Measurements from ENCODE around the gene RBM33.

The RBM33 gene

GRCh38 chr7:155802291-155802690 is 157.8 kb downstream of the RBM33 start:
- Histone ChIP-seq H3K9ac (ENCODE audit: low read depth in 1 of 2, low read length in 2 of 2) (no peak overlapping the region), H3K27me3 (ENCODE audit: control insufficient read depth in 2 of 2, insufficient read depth in 2 of 2, low read length in 2 of 2) (peaks cover 2 to 8% of the 10 kb centered on the region in 2 donors), H3K4me3 (ENCODE audit: low read length in 2 of 2) (no peak overlapping the region), H3K36me3 (ENCODE audit: control insufficient read depth in 2 of 2, insufficient read depth in 2 of 2, low read length in 2 of 2) (no peaks in the 10 kb centered on the region), H3K9me3 (ENCODE audit: control insufficient read depth in 2 of 2, low read length in 2 of 2) (no peaks in the 10 kb centered on the region), H3K4me1 (ENCODE audit: control insufficient read depth in 2 of 2, insufficient read depth in 2 of 2, low read length in 2 of 2) (peaks cover 9 to 11% of the 10 kb centered on the region in 2 donors), H3K27ac (ENCODE audit: low read depth in 2 of 2, low read length in 2 of 2) (no peak overlapping the region)

- Histone ChIP-seq H3K36me3 (ENCODE audit: control insufficient read depth in 2 of 2, insufficient read depth in 2 of 2, low read length in 2 of 2) (no peaks in the 10 kb centered on the region), H3K9me3 (ENCODE audit: control insufficient read depth in 2 of 2, low read length in 2 of 2) (no peaks in the 10 kb centered on the region), H3K4me1 (ENCODE audit: control insufficient read depth in 2 of 2, insufficient read depth in 2 of 2, low read length in 2 of 2) (peaks cover 14 to 16% of the 10 kb centered on the region in 2 donors), H3K9ac (ENCODE audit: low read depth in 1 of 2, low read length in 2 of 2) (no peak overlapping the region), H3K27ac (ENCODE audit: low read depth in 2 of 2, low read length in 2 of 2) (no peak overlapping the region), H3K4me3 (ENCODE audit: low read length in 2 of 2) (no peak overlapping the region), H3K27me3 (ENCODE audit: control insufficient read depth in 2 of 2, insufficient read depth in 2 of 2, low read length in 2 of 2) (peaks cover under 1 to 10% of the 10 kb centered on the region in 2 donors)
These were observed 158.5 kb downstream of the RBM33 start for GRCh38 chr7:155802906-155803417.

GRCh38 chr7:155803418-155804376 is 159.2 kb downstream of the RBM33 start:
- H3K9ac ChIP-seq (ENCODE audit: low read depth in 1 of 2, low read length in 2 of 2), result peak overlapping the region in 1 of 2 donors; percentile 58
- peak overlapping the region; percentile 62 to 64 for H3K4me3 ChIP-seq (ENCODE audit: low read length in 2 of 2)
- no peaks in the 10 kb centered on the region for H3K36me3 ChIP-seq (ENCODE audit: control insufficient read depth in 2 of 2, insufficient read depth in 2 of 2, low read length in 2 of 2)
- H3K27me3 ChIP-seq (ENCODE audit: control insufficient read depth in 2 of 2, insufficient read depth in 2 of 2, low read length in 2 of 2), result peaks cover 0 to 10% of the 10 kb centered on the region in 2 donors
- peak overlapping the region; percentile 67 to 77 for H3K27ac ChIP-seq (ENCODE audit: low read depth in 2 of 2, low read length in 2 of 2)
- H3K9me3 ChIP-seq (ENCODE audit: control insufficient read depth in 2 of 2, low read length in 2 of 2), result no peaks in the 10 kb centered on the region
- H3K4me1 ChIP-seq (ENCODE audit: control insufficient read depth in 2 of 2, insufficient read depth in 2 of 2, low read length in 2 of 2), result peaks cover 14 to 16% of the 10 kb centered on the region in 2 donors

GRCh38 chr7:155804431-155804831 is 160.0 kb downstream of the RBM33 start:
- no peaks in the 10 kb centered on the region for H3K9me3 ChIP-seq (ENCODE audit: control insufficient read depth in 2 of 2, low read length in 2 of 2)
- no peak overlapping the region for H3K9ac ChIP-seq (ENCODE audit: low read depth in 1 of 2, low read length in 2 of 2)
- H3K36me3 ChIP-seq (ENCODE audit: control insufficient read depth in 2 of 2, insufficient read depth in 2 of 2, low read length in 2 of 2), result no peaks in the 10 kb centered on the region
- peaks cover 15 to 16% of the 10 kb centered on the region in 2 donors for H3K4me1 ChIP-seq (ENCODE audit: control insufficient read depth in 2 of 2, insufficient read depth in 2 of 2, low read length in 2 of 2)
- H3K4me3 ChIP-seq (ENCODE audit: low read length in 2 of 2), result no peak overlapping the region
- H3K27ac ChIP-seq (ENCODE audit: low read depth in 2 of 2, low read length in 2 of 2), result peak overlapping the region; percentile 67 to 77
- H3K27me3 ChIP-seq (ENCODE audit: control insufficient read depth in 2 of 2, insufficient read depth in 2 of 2, low read length in 2 of 2), result peaks cover 0 to 10% of the 10 kb centered on the region in 2 donors

GRCh38 chr7:155804897-155805825 is 160.7 kb downstream of the RBM33 start:
- H3K27ac ChIP-seq (ENCODE audit: low read depth in 2 of 2, low read length in 2 of 2), result no peak overlapping the region

GRCh38 chr7:155805826-155806095 is 161.3 kb downstream of the RBM33 start:
- Histone ChIP-seq H3K27me3 (ENCODE audit: control insufficient read depth in 2 of 2, insufficient read depth in 2 of 2, low read length in 2 of 2) (peaks cover 7 to 15% of the 10 kb centered on the region in 2 donors), H3K4me3 (ENCODE audit: low read length in 2 of 2) (no peak overlapping the region), H3K36me3 (ENCODE audit: control insufficient read depth in 2 of 2, insufficient read depth in 2 of 2, low read length in 2 of 2) (no peaks in the 10 kb centered on the region), H3K9ac (ENCODE audit: low read depth in 1 of 2, low read length in 2 of 2) (no peak overlapping the region), H3K9me3 (ENCODE audit: control insufficient read depth in 2 of 2, low read length in 2 of 2) (no peaks in the 10 kb centered on the region), H3K27ac (ENCODE audit: low read depth in 2 of 2, low read length in 2 of 2) (no peak overlapping the region), H3K4me1 (ENCODE audit: control insufficient read depth in 2 of 2, insufficient read depth in 2 of 2, low read length in 2 of 2) (peaks cover 24 to 26% of the 10 kb centered on the region in 2 donors)

More at GRCh38 chr7:155804897-155805825, 160.7 kb downstream of the RBM33 start:
- Histone ChIP-seq H3K27me3 (ENCODE audit: control insufficient read depth in 2 of 2, insufficient read depth in 2 of 2, low read length in 2 of 2) (peaks cover 2 to 12% of the 10 kb centered on the region in 2 donors), H3K4me3 (ENCODE audit: low read length in 2 of 2) (peak overlapping the region; percentile 57 to 59), H3K9ac (ENCODE audit: low read depth in 1 of 2, low read length in 2 of 2) (peak overlapping the region in 1 of 2 donors; percentile 33), H3K36me3 (ENCODE audit: control insufficient read depth in 2 of 2, insufficient read depth in 2 of 2, low read length in 2 of 2) (no peaks in the 10 kb centered on the region), H3K4me1 (ENCODE audit: control insufficient read depth in 2 of 2, insufficient read depth in 2 of 2, low read length in 2 of 2) (peaks cover 19 to 20% of the 10 kb centered on the region in 2 donors), H3K9me3 (ENCODE audit: control insufficient read depth in 2 of 2, low read length in 2 of 2) (no peaks in the 10 kb centered on the region)

- Histone ChIP-seq H3K4me3 (ENCODE audit: low read length in 2 of 2) (no peak overlapping the region), H3K27me3 (ENCODE audit: control insufficient read depth in 2 of 2, insufficient read depth in 2 of 2, low read length in 2 of 2) (peaks cover 9 to 17% of the 10 kb centered on the region in 2 donors), H3K27ac (ENCODE audit: low read depth in 2 of 2, low read length in 2 of 2) (no peak overlapping the region), H3K4me1 (ENCODE audit: control insufficient read depth in 2 of 2, insufficient read depth in 2 of 2, low read length in 2 of 2) (peaks cover 27% of the 10 kb centered on the region in 2 donors), H3K9ac (ENCODE audit: low read depth in 1 of 2, low read length in 2 of 2) (no peak overlapping the region), H3K9me3 (ENCODE audit: control insufficient read depth in 2 of 2, low read length in 2 of 2) (no peaks in the 10 kb centered on the region), H3K36me3 (ENCODE audit: control insufficient read depth in 2 of 2, insufficient read depth in 2 of 2, low read length in 2 of 2) (no peaks in the 10 kb centered on the region)
These were observed 161.8 kb downstream of the RBM33 start for GRCh38 chr7:155806096-155806871.

- H3K36me3 ChIP-seq (ENCODE audit: control insufficient read depth in 2 of 2, insufficient read depth in 2 of 2, low read length in 2 of 2), result no peaks in the 10 kb centered on the region
- no peak overlapping the region for H3K9ac ChIP-seq (ENCODE audit: low read depth in 1 of 2, low read length in 2 of 2)
- peak overlapping the region; percentile 48 to 52 for H3K27ac ChIP-seq (ENCODE audit: low read depth in 2 of 2, low read length in 2 of 2)
- H3K27me3 ChIP-seq (ENCODE audit: control insufficient read depth in 2 of 2, insufficient read depth in 2 of 2, low read length in 2 of 2), result peaks cover 18 to 24% of the 10 kb centered on the region in 2 donors
- H3K4me3 ChIP-seq (ENCODE audit: low read length in 2 of 2), result no peak overlapping the region
- no peaks in the 10 kb centered on the region for H3K9me3 ChIP-seq (ENCODE audit: control insufficient read depth in 2 of 2, low read length in 2 of 2)
- peaks cover 28 to 36% of the 10 kb centered on the region in 2 donors for H3K4me1 ChIP-seq (ENCODE audit: control insufficient read depth in 2 of 2, insufficient read depth in 2 of 2, low read length in 2 of 2)
These were observed 162.7 kb downstream of the RBM33 start for GRCh38 chr7:155807065-155807671.
